ENCODE data around the gene MAN2A1.

The MAN2A1 gene

GRCh38 chr5:109708813-109709212, 19.1 kb downstream of the MAN2A1 start:
- DNase-seq, result no peak

GRCh38 chr5:109709225-109709624, 19.5 kb downstream of the MAN2A1 start:
- DNase-seq, result no peak

DNA sequence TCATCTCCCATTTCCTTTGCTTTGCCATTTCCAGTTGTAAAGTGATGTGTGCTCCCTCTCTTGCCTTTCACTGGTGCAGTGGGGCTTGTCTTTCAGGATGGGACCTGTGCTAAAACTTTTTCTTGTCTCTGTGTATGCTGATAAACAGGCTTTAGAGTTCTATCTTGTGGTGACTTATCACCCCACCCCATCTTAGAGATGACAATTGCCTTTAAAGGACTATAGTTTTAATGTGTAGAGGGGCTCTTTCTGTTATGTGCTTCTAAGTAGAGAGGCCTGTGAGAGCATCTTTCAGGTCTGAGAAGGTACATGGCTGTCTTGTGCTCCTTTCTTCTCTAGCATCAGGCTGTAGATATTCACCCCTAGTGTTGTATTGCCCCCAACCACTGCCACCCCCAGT, 21.9 kb downstream of the MAN2A1 start:
- no peak for DNase-seq

- DNase-seq, result no peak
These were observed 23.7 kb downstream of the MAN2A1 start for GRCh38 chr5:109713453-109713852.

DNA sequence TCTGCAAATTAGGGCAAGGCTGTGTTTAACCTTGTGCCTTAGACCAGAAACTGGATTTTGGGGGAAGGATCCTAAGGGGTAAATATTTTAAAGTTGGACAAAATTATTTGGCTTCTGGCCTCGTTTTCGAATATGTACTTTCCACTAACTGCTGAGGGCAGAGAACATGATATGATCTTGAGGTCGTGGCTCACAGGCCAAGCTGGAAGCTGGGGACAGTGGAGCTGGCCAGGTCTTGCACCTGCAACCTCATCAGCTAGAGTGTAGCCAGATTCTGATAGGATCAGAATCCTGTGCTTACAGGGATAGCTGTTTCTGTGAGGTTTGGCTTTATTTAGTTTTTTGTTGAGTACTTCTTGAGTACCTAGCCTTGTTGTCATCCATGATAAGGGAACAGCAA, 24.9 kb downstream of the MAN2A1 start:
- no peak for DNase-seq

GRCh38 chr5:109718216-109718615, 28.5 kb downstream of the MAN2A1 start:
- DNase-seq, result no peak

- no peak for DNase-seq
These were observed 28.9 kb downstream of the MAN2A1 start for GRCh38 chr5:109718632-109719031.

DNA sequence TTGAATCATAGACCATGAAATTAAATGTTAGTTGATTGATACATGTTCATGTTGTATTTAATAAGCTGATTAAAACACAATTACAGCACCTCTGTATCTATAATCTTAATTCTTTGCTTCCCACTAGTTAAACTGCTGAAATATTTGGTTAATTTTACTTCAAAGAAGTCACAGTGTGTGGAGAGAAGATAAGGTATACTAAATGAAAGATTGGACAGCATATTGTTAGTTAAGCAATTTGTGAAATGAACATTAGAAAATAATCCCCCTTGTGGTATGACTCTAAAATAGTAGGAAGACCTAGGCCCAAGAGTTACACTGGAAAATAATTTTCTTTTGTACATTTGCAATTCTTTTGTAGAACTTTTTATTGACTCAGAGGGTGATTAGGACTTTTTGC, 30.3 kb downstream of the MAN2A1 start:
- no peak for DNase-seq

GRCh38 chr5:109721741-109722140, 32.0 kb downstream of the MAN2A1 start:
- no peak for DNase-seq

DNA sequence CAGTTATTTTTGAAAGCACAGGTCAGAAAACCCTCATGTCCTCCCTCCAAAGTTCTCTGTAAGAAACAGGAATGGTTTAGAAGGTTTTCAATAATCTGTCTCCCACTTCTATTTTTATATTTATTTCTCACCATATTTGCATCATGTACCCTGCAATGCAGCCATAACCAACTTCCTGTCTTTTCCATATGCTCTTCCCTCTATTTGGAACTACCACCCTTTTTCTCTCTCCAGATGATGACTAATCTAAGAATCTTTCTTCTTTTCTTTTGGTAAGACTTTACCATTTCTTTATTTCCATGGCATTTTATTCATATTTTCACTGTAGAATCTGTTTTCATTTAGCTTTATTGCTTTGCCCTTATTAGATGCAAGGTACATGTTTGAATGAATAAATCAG, 33.9 kb downstream of the MAN2A1 start:
- no peak for DNase-seq

DNA sequence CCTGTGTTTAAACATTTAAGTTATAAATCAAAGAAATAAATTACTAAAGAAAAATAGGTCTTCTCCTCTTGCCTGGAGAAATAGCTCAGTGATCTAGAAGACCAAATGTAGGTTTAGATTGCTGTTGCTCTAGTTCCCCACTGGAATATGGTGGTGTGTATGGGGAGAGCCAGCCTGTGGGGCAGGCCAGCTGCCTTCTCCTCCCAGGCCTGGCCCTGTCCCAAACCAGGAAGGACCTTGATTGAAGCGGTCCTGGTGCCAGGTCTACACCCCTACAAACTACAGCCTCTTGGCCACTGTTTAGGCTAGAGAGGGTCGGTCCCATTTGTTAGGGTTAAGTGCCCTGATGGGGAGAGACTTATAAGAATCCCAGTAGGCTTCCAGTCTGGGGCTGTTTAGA, 35.4 kb downstream of the MAN2A1 start:
- no peak for DNase-seq

GRCh38 chr5:109739741-109740728, 50.3 kb downstream of the MAN2A1 start:
- DNase-seq, result no peak

DNA sequence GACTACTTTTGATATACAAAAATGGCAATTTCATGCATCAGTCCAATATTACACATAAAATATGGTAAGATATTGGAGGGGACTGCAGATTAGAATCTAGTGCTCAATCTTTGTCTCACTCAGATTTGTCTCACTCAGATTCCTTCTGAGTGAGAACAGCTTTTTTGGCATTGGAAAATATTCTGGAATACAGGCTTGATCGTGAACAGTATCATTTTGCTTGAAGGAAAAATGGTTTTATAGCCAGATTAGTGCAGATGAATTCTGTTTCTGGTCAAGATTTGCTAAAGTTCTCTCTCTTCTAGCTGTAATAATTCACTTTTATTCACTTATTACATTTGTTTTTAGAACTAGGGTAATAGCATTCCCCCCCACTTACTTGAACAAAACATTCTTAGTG, 51.2 kb downstream of the MAN2A1 start:
- DNase-seq, result no peak

DNA sequence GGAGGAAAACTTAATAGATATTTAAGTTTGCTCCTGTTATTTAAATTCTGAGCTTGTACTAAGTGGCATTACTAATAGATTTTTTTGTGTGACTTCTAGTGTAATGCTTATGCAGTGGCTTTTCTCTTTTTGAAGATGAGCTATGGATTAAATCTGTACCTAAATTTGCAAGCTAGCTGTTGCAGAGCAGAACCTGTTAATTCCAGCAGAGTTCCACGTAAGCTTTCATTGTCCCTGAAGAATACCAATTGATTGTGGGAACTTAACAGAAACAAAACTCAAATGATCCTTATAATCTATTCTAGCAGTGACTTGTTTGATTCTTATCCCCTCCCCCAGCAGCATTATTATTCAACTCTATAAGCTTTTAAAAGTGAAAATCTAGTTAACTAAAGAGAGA, 51.7 kb downstream of the MAN2A1 start:
- DNase-seq, result no peak

- no peak for DNase-seq
These were observed 53.4 kb downstream of the MAN2A1 start for GRCh38 chr5:109743041-109743531.

- no peak for DNase-seq
These were observed 54.1 kb downstream of the MAN2A1 start for GRCh38 chr5:109743770-109744212.

DNA sequence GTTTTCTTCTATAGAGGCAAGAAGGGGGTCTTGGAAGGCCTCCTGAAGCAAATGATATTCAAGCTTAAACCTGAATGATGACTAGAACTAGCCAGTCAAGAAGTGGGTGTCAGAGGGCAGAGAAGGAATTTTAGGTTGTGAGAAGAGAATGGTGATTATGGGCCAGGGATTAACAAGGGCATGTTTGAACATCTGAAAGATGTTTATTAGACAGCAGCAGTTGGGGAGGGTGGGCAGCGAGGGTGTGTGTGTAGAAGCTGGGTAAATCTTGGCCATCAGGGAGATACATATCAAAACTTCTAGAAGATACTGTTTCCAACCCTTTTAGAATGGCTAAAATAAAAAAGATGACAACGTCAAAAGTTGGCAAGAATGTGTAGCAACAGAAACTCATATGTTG, 54.5 kb downstream of the MAN2A1 start:
- no peak for DNase-seq

DNA sequence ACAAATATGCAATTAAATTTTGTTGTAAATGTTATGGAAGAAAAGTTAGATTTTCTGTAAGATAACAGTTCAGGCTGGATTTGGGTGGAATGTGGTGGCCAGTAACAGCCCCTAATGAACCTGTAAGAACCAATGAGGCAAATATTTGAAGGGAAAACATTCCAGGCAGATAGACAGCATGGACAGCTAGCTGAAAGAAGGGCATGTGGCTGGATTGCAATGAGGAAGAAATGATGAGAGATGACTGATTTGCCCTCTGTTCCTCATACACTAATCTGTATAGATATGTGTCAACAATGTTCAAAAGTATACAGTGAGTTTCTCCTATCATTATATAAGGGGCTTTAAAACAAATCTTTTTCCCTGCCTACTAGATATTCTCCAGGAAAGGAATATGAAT, 58.8 kb downstream of the MAN2A1 start:
- DNase-seq, result no peak

DNA sequence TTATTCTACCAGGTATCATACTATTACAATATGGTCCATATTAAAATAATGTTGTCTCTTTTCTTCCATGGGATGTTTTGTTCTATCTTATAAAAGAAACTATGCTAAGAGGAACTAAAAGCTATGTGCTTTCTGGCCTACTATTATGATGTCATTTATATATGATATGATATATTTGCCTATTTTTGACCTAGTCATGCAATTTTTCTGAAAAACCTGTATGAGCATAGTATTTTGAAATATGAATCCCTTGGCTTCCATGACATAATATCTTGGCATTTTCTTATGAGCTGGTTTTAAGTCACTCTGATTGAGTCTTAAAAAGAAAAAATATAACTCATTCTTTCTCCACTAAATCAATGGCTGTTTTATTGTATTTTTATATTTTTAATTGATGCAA, 60.7 kb downstream of the MAN2A1 start:
- no peak for DNase-seq

GRCh38 chr5:109753279-109753678, 63.6 kb downstream of the MAN2A1 start:
- DNase-seq, result no peak

DNA sequence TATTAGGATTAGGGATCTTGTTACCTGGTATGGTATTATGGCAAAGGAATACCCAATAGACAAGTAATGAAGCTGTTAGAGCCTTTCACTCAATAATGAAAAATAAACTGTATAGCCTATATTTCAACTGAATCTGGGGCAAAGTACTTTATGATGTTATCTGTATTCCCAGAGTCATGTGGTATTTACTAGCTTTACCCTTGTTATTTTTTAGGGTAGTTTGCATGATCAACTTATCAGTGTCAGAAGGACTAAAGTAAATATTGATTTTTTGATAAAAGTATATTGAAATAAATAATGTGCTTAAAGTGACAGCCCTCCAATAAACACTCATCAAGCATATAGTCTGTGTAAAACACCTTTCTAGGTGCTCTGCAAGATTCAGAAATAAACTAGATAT, 64.6 kb downstream of the MAN2A1 start:
- DNase-seq, result no peak

DNA sequence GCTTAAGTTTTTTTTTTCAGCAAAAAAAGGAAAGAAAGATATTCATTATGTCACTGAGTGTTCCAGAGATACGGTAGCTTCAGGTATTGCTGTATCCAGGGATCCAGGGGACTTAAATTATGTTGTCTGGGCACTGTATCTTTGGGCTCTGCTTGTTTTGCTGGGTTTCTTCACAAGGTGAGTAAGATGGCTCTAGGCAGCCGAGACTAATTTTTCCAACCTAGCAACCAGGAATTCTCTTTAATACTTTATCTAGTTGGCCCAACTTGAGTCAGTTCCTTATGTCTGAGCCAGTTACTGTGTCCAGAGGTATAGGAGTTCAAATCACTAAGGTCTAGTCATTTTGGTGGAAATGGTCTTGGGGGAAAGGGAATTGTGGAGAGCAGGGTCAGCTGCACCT, 66.0 kb downstream of the MAN2A1 start:
- no peak for DNase-seq

DNA sequence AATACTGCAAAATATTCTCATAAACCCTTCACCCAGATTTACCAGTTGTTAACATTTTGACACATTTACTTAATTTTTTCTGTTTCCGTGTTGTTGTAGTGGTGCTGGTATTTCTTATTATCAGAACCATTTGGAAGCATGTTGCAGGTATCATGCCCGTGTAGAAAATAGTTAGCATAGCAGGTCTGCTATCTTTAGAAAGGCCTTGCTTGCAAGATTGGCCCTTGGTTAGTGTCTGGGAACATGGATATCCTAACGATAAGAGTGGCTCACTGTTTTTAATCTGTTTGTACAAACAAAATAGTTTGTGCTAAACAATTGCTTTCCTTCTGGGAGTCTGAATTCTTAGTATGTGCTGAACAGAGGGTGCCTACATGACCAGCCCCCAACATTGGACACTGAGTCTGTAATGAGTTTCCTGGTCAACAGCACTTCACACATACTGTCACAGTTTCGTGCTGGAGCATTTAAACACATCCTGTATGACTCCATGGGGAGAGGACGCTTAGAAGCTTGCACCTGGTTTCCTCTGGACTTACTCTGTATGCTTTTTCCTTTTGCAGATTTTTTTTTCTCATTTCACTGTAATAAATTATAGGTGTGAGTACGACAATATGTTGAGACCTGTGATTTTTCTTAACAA, 66.9 kb downstream of the MAN2A1 start:
- DNase-seq, result no peak

DNA sequence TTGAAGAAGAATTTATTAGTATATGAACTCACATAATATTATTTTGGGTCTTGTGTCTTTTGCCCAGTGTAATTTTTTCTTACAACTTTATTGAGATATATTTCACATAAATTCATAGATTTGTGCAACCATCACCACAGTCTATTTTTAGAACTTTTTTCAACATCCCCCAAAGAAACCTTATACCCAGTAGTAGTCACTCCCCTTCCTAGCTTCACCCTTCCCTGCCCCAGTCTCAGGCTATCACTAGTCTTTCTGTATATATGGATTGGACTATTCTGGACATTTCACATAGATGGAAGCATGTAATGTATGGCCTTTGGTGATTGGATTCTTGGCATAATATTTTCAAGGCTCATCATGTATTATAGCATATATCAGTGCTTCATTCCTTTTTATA, 67.8 kb downstream of the MAN2A1 start:
- no peak for DNase-seq

Measured in AML-193 (cell line).